GM10266 (cell line): ENCODE measurements around the gene THOC6.
A peak's percentile ranks its signal among the peaks of the same experiment; 100 is the strongest.
"Not testable (repeated sequence)": the region's sequence is repeated elsewhere in the genome, so short reads cannot be mapped to it uniquely, and the experiment has no call there.

ENCODE experiments used
- DNase-seq: peaks from one replicate; pipeline ENCODE4 v3.0.0; 2012; ENCODE audit errors: extremely low spot score
- CTCF ChIP-seq: IDR thresholded peaks from 2 replicates; pipeline ENCODE4 v1.5.1; 2012; ENCODE audit warnings: mild to moderate bottlenecking, low read depth; ENCODE audit not compliant: control insufficient read depth, insufficient read depth; ENCODE audit errors: missing control alignments

The THOC6 gene

DNA sequence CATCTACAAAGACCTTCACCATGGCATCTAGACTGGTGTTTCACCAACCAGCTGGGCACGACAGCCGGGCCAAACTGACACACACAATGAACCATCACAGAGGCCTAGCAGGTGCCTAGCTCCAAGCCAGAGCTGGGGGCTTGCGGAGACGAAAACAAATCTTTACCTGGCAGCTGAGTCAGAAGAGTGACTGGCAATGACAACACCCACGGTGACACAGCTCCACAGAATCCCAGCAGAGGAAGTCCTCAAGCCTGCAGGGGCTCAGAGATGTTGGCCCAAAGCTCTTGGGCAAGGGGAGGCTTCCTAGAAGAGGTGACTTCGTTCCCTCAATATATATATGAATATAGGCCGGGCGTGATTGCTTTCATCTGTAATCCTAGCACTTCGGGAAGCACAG is 27.7 kb downstream of the THOC6 start:
- no peak for DNase-seq
- TF ChIP-seq CTCF = no peak

GRCh38 chr16:3052571-3053329 is 28.9 kb downstream of the THOC6 start:
- DNase-seq = not testable (repeated sequence)

GRCh38 chr16:3053330-3053710 is 29.5 kb downstream of the THOC6 start:
- not testable (repeated sequence) for DNase-seq

DNA sequence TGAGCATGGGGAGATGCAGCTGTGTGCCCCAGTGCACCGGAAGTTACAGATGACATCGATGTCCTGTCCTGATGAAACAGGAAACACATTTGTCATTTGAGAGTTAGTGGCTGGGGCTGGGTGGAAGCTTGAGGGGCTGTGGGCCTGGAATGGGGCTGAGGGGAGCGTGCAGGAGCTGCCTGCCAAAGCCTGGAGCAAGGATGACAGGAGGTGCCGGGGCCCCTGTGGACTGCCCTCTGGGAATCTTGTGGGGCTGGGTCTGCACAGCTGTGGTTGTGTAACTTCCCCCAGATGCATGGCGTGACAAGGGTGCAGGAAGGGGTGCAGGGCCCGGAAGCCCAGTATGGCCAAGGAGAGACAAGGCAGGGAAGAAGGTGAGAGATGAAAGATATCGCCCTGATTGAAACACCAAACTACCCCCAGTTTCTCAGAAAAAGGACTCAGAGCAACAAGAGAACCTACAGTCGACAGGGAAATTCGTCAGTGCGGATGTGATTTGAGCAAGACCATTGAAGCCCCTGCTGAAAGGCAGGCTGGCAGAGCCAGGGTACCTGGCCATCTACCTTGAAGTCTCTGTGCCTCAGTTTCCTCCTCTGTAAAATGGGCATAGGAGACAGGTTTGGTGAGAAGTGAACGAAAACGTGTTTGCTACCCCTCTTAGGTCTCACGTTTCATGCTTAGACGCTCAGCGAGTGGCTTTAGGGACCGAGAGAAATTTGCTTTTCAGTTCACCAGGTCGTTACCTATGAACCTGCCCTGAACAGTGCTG is 31.3 kb downstream of the THOC6 start:
- no peak for DNase-seq
- no peak for TF ChIP-seq CTCF

DNA sequence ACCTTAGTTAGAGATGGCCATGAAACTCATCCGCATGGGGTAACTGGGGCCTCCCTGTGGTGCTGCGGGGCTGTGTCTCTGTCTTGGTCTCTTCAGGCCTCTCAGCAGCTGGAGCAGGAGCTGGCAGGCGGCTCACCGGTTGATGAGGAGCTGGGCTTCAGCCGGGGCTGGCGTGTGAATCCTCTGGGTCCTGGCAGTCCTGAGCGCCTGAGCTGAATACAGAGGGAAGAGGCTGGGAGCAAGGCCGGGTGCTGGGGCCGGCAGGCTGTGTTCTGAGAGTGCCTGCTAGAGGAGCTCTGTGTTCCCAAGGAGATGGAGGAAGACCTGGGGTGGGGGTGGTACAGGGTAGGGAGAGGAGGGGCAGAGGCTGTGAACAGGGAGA is 31.9 kb downstream of the THOC6 start:
- DNase-seq = not testable (repeated sequence)

DNA sequence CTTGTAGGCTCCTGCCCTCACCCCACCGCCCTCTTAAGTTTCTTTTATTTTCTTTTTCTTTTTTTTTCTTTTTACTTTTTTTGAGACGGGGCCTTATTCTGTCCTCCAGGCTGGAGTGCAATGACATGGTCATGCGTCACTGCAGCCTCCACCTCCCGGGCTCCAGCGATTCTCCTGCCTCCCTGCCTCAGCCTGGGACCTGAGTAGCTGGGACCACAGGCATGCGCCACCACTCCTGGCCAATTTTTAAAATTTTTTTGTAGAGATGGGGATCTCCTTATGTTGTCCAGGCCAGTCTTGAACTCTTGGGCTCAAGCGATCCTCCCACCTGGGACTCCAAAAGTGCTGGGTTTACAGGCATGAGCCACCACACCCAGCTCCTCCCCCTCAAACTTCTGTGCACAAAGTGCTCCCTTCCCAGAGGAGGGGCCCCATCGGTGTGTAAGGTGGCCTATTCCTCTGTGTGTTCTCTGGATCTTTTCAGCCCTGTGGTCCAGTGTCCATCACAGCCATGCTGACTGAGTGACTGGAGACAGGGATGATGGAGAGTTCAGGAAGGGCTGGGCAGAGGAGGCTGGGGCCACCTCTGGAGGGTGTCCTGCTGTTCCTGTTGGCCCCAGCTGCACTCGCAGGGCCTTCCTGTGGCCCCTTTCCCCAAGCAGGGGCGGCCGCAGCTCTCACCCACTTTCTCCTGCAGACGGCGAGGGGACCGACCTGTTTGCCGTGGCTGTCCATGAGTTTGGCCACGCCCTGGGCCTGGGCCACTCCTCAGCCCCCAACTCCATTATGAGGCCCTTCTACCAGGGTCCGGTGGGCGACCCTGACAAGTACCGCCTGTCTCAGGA is 32.7 kb downstream of the THOC6 start:
- no peak for DNase-seq
- TF ChIP-seq CTCF = no peak

- TF ChIP-seq CTCF = no peak
- no peak for DNase-seq
Observed at GRCh38 chr16:3057181-3058138, 33.6 kb downstream of the THOC6 start.

DNA sequence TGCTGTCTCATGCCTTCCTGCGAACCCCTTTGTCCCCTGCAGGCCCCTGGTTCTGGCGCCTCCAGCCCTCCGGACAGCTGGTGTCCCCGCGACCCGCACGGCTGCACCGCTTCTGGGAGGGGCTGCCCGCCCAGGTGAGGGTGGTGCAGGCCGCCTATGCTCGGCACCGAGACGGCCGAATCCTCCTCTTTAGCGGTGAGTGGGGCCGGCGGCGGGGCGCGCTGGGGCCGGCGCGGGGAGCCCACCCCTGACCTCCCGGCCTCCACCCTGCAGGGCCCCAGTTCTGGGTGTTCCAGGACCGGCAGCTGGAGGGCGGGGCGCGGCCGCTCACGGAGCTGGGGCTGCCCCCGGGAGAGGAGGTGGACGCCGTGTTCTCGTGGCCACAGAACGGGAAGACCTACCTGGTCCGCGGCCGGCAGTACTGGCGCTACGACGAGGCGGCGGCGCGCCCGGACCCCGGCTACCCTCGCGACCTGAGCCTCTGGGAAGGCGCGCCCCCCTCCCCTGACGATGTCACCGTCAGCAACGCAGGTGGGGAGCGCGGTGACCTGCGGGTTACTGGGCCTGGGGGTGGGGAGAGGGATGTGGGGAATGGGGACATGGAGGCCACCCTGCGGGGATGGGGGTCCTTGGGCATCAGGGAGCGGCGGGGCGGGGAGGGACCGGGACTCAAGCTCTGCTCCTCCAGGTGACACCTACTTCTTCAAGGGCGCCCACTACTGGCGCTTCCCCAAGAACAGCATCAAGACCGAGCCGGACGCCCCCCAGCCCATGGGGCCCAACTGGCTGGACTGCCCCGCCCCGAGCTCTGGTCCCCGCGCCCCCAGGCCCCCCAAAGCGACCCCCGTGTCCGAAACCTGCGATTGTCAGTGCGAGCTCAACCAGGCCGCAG is 34.5 kb downstream of the THOC6 start:
- peak; percentile 84 for DNase-seq
- peak; percentile 68 for TF ChIP-seq CTCF
